Activated CD4-positive, alpha-beta T cell treated with anti-CD3 and anti-CD28 coated beads for 24 hours (primary cell): ENCODE measurements around the gene LEFTY1.
"Not testable (repeated sequence)": the region's sequence is repeated elsewhere in the genome, so short reads cannot be mapped to it uniquely, and the experiment has no call there.

Experiments used
- DNase-seq, 2 donors: peaks; one replicate each; pipeline ENCODE4 v3.0.0-alpha.2; 2020; ENCODE audit warnings: low read depth in 2 of 2

LEFTY1 gene

GRCh38 chr1:225888898-225889601 is at the start of gene LEFTY1:
Gene LEFTY1 (minus strand): TSS chr1:225889146. CDS start chr1:225889066, 80 bp downstream.
- no peak for DNase-seq

- no peak for DNase-seq
Measured at GRCh38 chr1:225937048-225937968, 48.4 kb upstream of the LEFTY1 start.

- no peak for DNase-seq
Measured at GRCh38 chr1:225936523-225936922, 47.6 kb upstream of the LEFTY1 start.

GRCh38 chr1:225936086-225936485 is 47.1 kb upstream of the LEFTY1 start:
- not testable (repeated sequence) for DNase-seq

- no peak for DNase-seq
Measured at GRCh38 chr1:225934711-225935110, 45.8 kb upstream of the LEFTY1 start.

GRCh38 chr1:225933072-225933471 is 44.1 kb upstream of the LEFTY1 start:
- no peak for DNase-seq

GRCh38 chr1:225931270-225932136 is 42.6 kb upstream of the LEFTY1 start:
- no peak for DNase-seq

GRCh38 chr1:225930566-225930965 is 41.6 kb upstream of the LEFTY1 start:
- no peak for DNase-seq

GRCh38 chr1:225929462-225929861 is 40.5 kb upstream of the LEFTY1 start:
- DNase-seq: not testable (repeated sequence)

- no peak for DNase-seq
Measured at GRCh38 chr1:225928186-225929175, 39.5 kb upstream of the LEFTY1 start.

- DNase-seq: no peak
Measured at GRCh38 chr1:225926551-225927113, 37.7 kb upstream of the LEFTY1 start.

- DNase-seq: peak; percentile 86 to 91
Measured at GRCh38 chr1:225923692-225924555, 35.0 kb upstream of the LEFTY1 start, which contains the start of gene PYCR2. Gene PYCR2 (minus strand): TSS chr1:225924250. CDS start chr1:225924110, 140 bp downstream.

GRCh38 chr1:225923381-225923691 is 34.4 kb upstream of the LEFTY1 start:
- DNase-seq: no peak

GRCh38 chr1:225921734-225922709 is 33.1 kb upstream of the LEFTY1 start:
- no peak for DNase-seq

- DNase-seq: no peak
Measured at GRCh38 chr1:225919906-225920305, 31.0 kb upstream of the LEFTY1 start.

- DNase-seq: no peak
Measured at GRCh38 chr1:225918280-225918679, 29.3 kb upstream of the LEFTY1 start.

- DNase-seq: no peak
Measured at GRCh38 chr1:225917536-225917935, 28.6 kb upstream of the LEFTY1 start.

GRCh38 chr1:225917101-225917500 is 28.2 kb upstream of the LEFTY1 start:
- DNase-seq: no peak
